ENCODE results near the gene ACSBG1. TPM values are rescaled to one million over a fixed set of nuclear protein-coding genes. Genes with fewer than 3 reads are reported as not detected.

The ACSBG1 gene
- total RNA-seq, 1 experiment from 2014 or later = 1.2 TPM

DNA sequence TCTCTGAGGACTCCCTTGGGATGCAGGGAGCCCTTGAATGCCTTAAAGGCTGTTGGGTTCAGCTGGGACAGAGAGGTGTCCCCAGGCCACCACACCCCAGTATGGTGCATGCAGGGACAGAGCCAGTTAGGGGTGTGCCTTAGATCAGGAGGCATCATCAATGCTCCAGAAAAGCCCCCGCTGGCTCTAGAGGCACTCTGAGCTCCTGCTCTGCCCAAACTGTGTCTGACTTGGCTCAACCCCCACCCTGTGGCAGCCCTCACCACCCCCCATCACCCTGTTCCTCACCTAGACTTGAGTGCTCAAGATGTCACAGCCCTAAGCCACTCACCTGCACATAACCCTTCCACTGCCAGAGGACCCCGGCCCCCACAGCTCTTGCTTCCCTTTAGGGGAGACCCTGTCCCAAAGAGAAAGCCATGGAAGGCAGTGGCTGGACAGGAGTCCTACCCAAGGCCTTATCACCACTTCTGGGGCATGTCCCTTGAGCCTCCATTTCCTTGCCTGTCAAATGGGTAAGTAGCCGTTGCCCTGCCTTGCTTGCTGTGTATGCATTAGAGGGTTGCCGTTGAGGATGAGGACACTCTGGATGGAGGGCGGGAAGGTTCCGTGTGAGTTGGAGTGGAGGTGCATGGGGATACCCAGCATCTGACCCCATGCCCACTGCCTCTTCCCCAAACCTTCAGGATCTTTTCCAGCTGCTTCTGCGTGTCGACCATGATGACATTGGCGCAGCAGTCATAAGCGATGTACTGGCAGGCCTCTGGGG is 41.4 kb downstream of the ACSBG1 start:
- POLR2A ChIA-PET (ENCODE audit: unreplicated experiment) = no interaction called here
- no TSS peak for BruUV-seq (replicated peaks)

DNA sequence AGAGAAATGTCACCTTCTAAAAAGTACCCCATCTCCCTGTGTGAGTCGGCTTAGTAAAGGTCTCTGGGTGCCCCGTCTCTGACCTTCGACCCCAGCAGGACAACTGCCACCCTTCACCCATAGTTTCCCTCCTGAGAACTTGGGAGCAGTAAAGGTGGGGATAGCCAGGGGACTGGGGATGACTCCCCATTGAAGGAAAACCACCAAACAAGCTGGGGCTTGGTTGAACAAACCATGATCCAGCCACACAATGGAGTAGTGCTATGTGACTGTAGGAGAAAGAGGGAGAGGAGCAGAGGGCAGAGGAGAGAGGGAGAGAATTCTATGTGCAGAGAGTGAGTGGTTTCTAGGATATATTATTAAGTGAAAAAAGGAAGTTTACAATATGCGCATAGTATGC is 51.5 kb downstream of the ACSBG1 start:
- H3K4me2 ChIP-seq = no peak overlapping the region
- intact Hi-C loops (cut with micrococcal nuclease; ENCODE audit: unreplicated experiment) = no loop called here
- no peaks in the 10 kb centered on the region for H3K27me3 ChIP-seq (ENCODE audit: insufficient read depth, low read depth)
- ChIA-PET POLR2A (ENCODE audit: unreplicated experiment) (no interaction called here), CTCF (no interaction called here)
- H4K20me1 ChIP-seq (ENCODE audit: insufficient read depth) = no peaks in the 10 kb centered on the region
- H3F3A ChIP-seq (ENCODE audit: insufficient read depth, low read depth) = no peaks in the 10 kb centered on the region
- no peak for TF ChIP-seq EZH2 (IDR thresholded peaks at IDR 0.05; ENCODE audit: low read depth)
- TF ChIP-seq, protein P1, sequence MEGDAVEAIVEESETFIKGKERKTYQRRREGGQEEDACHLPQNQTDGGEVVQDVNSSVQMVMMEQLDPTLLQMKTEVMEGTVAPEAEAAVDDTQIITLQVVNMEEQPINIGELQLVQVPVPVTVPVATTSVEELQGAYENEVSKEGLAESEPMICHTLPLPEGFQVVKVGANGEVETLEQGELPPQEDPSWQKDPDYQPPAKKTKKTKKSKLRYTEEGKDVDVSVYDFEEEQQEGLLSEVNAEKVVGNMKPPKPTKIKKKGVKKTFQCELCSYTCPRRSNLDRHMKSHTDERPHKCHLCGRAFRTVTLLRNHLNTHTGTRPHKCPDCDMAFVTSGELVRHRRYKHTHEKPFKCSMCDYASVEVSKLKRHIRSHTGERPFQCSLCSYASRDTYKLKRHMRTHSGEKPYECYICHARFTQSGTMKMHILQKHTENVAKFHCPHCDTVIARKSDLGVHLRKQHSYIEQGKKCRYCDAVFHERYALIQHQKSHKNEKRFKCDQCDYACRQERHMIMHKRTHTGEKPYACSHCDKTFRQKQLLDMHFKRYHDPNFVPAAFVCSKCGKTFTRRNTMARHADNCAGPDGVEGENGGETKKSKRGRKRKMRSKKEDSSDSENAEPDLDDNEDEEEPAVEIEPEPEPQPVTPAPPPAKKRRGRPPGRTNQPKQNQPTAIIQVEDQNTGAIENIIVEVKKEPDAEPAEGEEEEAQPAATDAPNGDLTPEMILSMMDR (conservative IDR thresholded peaks at IDR 0.05) = no peak
- H3K36me3 ChIP-seq (ENCODE audit: low read depth) = no peaks in the 10 kb centered on the region
- H3K27ac ChIP-seq = no peak overlapping the region
- H3K9me3 ChIP-seq (ENCODE audit: insufficient read depth, low read depth) = no peaks in the 10 kb centered on the region
- no peaks in the 10 kb centered on the region for H3K4me1 ChIP-seq (replicated peaks; ENCODE audit: insufficient read depth)
- no peaks in the 10 kb centered on the region for H3K9me2 ChIP-seq (ENCODE audit: insufficient read depth)
- H3K79me2 ChIP-seq (ENCODE audit: low read depth) = no peaks in the 10 kb centered on the region
- no TSS peak for BruUV-seq (replicated peaks)
- no peak overlapping the region for H3K4me3 ChIP-seq
- H2AFZ ChIP-seq = no peak overlapping the region
- DNase-seq = no peak

More for the DNA sequence above, 41.4 kb downstream of the ACSBG1 start:
- Histone ChIP-seq H3K27me3 (ENCODE audit: insufficient read depth, low read depth) (no peaks in the 10 kb centered on the region), H3K9me2 (ENCODE audit: insufficient read depth) (no peaks in the 10 kb centered on the region), H3K4me1 (replicated peaks; ENCODE audit: insufficient read depth) (no peaks in the 10 kb centered on the region), H3K27ac (no peak overlapping the region), H3F3A (ENCODE audit: insufficient read depth, low read depth) (no peaks in the 10 kb centered on the region), H3K9me3 (ENCODE audit: insufficient read depth, low read depth) (no peaks in the 10 kb centered on the region), H3K4me3 (no peak overlapping the region), H4K20me1 (ENCODE audit: insufficient read depth) (no peaks in the 10 kb centered on the region), H3K79me2 (ENCODE audit: low read depth) (no peaks in the 10 kb centered on the region), H3K4me2 (no peak overlapping the region), H2AFZ (no peak overlapping the region), H3K36me3 (ENCODE audit: low read depth) (no peaks in the 10 kb centered on the region)
- CTCF ChIA-PET = no interaction called here
- TF ChIP-seq EZH2 (IDR thresholded peaks at IDR 0.05; ENCODE audit: low read depth) = no peak
- intact Hi-C loops (cut with micrococcal nuclease; ENCODE audit: unreplicated experiment) = no loop called here
- no peak for DNase-seq

DNA sequence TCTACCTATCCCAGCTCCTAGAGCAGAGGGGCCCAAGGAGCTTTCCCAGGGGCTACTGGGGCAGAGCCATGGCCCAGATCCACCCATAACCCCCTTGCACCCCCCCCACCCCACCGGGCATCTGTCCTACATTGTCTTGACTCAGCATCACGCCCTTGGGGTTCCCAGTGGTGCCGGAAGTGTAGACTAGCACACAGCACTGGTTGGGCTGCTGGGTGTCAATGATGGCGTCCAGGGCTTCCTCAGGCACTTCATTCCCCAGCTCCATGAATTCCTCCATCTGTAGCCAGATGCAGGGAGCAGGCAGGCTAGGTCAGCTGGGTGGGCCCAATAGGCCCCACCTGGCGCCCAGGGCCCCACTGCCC is 52.0 kb downstream of the ACSBG1 start:
- H3K27ac ChIP-seq = no peak overlapping the region
- intact Hi-C loops (cut with micrococcal nuclease; ENCODE audit: unreplicated experiment) = no loop called here
- H3K79me2 ChIP-seq (ENCODE audit: low read depth) = no peaks in the 10 kb centered on the region
- CTCF ChIA-PET = no interaction called here
- DNase-seq = no peak
- no peak overlapping the region for H3K4me2 ChIP-seq
- H3K9me3 ChIP-seq (ENCODE audit: insufficient read depth, low read depth) = no peaks in the 10 kb centered on the region
- H3F3A ChIP-seq (ENCODE audit: insufficient read depth, low read depth) = no peaks in the 10 kb centered on the region
- BruUV-seq (replicated peaks) = no TSS peak
- H3K9me2 ChIP-seq (ENCODE audit: insufficient read depth) = no peaks in the 10 kb centered on the region
- no peaks in the 10 kb centered on the region for H4K20me1 ChIP-seq (ENCODE audit: insufficient read depth)
- POLR2A ChIA-PET (ENCODE audit: unreplicated experiment) = no interaction called here
- TF ChIP-seq, protein P1 (conservative IDR thresholded peaks at IDR 0.05) = no peak
- TF ChIP-seq EZH2 (IDR thresholded peaks at IDR 0.05; ENCODE audit: low read depth) = no peak
- no peaks in the 10 kb centered on the region for H3K27me3 ChIP-seq (ENCODE audit: insufficient read depth, low read depth)
- H2AFZ ChIP-seq = no peak overlapping the region
- no peak overlapping the region for H3K4me3 ChIP-seq
- H3K36me3 ChIP-seq (ENCODE audit: low read depth) = no peaks in the 10 kb centered on the region
- no peaks in the 10 kb centered on the region for H3K4me1 ChIP-seq (replicated peaks; ENCODE audit: insufficient read depth)

DNA sequence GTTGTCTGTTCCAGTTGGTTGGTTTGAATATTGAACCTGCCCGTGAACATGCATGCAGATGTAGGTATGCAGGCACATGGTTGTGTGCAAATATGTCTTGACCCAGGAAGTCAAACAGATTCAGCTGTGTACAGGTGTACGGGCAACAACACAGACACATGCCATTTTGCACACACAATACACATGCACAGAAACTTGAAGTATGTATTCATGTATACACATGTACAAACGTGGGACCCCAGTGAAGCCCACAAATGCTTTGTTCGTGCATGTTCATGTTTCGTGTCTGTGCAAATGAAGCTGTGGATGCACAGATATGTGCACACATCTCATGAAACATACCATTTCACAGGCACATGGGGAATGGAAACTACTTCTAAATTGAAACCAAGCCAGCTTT is 54.5 kb downstream of the ACSBG1 start:
- ChIA-PET POLR2A (ENCODE audit: unreplicated experiment) (no interaction called here), CTCF (interaction anchor here (0.9 kb wide), 1 partner anchor 61 kb away, joined by 3 read pairs; no protein-coding TSS in a partner anchor)
- no peaks in the 10 kb centered on the region for H3K9me3 ChIP-seq (ENCODE audit: insufficient read depth, low read depth)
- no peaks in the 10 kb centered on the region for H3F3A ChIP-seq (ENCODE audit: insufficient read depth, low read depth)
- BruUV-seq (replicated peaks) = no TSS peak
- intact Hi-C loops (cut with micrococcal nuclease; ENCODE audit: unreplicated experiment) = loop anchor here (5.0 kb wide), 2 partner anchors 48 to 68 kb away; partner anchors contain the start of gene CIB2
- TF ChIP-seq, protein P1 (conservative IDR thresholded peaks at IDR 0.05) = no peak
- TF ChIP-seq EZH2 (IDR thresholded peaks at IDR 0.05; ENCODE audit: low read depth) = no peak
- no peaks in the 10 kb centered on the region for H3K9me2 ChIP-seq (ENCODE audit: insufficient read depth)
- no peaks in the 10 kb centered on the region for H3K4me1 ChIP-seq (replicated peaks; ENCODE audit: insufficient read depth)
- no peaks in the 10 kb centered on the region for H3K36me3 ChIP-seq (ENCODE audit: low read depth)
- no peaks in the 10 kb centered on the region for H3K27me3 ChIP-seq (ENCODE audit: insufficient read depth, low read depth)
- no peak overlapping the region for H3K27ac ChIP-seq
- H3K4me2 ChIP-seq = no peak overlapping the region
- H4K20me1 ChIP-seq (ENCODE audit: insufficient read depth) = no peaks in the 10 kb centered on the region
- H2AFZ ChIP-seq = no peak overlapping the region
- no peaks in the 10 kb centered on the region for H3K79me2 ChIP-seq (ENCODE audit: low read depth)
- no peak overlapping the region for H3K4me3 ChIP-seq
- DNase-seq = no peak

Data from PC-9 (cell line).